Activated naive CD8-positive, alpha-beta T cell (primary cell): ENCODE measurements around the gene LIMA1.
"Not testable (repeated sequence)": the region's sequence is repeated elsewhere in the genome, so short reads cannot be mapped to it uniquely, and the experiment has no call there.

Experiments used
- H3K27ac Mint-ChIP-seq: one replicate; pipeline ENCODE4 v1.8.0; 2021; ENCODE audit warnings: mixed read lengths
- H3K27me3 Mint-ChIP-seq: one replicate; pipeline ENCODE4 v1.8.0; 2021; ENCODE audit warnings: mixed read lengths
- H3K36me3 Mint-ChIP-seq: one replicate; pipeline ENCODE4 v1.8.0; 2021; ENCODE audit warnings: mixed read lengths
- H3K4me1 Mint-ChIP-seq: one replicate; pipeline ENCODE4 v1.8.0; 2021; ENCODE audit warnings: low read depth, mixed read lengths
- H3K4me3 Mint-ChIP-seq: one replicate; pipeline ENCODE4 v1.8.0; 2021; ENCODE audit warnings: mild to moderate bottlenecking, mixed read lengths
- H3K9me3 Mint-ChIP-seq: one replicate; pipeline ENCODE4 v1.8.0; 2021; ENCODE audit warnings: low read depth, mixed read lengths

LIMA1 gene

DNA sequence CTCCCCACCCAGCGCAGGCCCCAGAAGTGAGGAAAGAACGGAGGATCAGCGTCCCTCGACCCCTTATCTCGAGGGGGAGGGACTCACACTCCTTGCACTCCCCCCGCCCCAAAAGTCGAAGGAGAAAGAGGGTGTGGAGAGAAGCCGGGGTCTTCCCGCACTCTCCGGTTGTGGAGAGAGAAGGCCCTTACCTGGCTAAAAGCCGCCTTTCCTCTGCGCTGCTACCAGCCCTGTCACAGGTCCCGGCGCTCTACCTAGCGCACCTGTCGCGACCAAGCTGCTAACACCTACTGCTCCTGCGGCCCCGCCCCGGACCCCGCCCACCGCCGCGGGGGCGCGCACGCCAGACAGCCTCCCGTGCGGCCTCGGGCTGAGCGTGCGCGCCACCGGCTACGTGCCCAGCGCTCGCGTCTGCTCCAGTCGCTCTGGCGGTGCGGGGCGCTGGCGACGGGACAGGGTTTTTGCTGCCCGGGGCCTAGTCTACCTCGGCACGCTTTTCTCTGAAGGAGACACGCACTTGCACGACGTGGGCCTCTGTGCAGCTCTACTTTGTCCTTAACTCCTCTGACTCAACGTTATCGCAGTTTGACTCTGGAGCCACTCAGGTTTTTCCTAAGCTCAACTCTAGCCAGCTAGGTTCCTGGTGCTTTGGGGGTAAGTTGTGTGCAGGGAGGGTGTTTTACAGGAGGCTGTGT, at the start of gene LIMA1:
Gene LIMA1 (minus strand): TSS at position 292 of the 695 bp plus-strand sequence. CDS start 34,769 bp downstream, outside the sequence.
- no peaks in the 10 kb centered on the region for H3K27me3 Mint-ChIP-seq
- peaks cover 3% of the 10 kb centered on the region for H3K36me3 Mint-ChIP-seq
- no peaks in the 10 kb centered on the region for H3K9me3 Mint-ChIP-seq
- peak within 1 kb of the TSS; percentile 90 for H3K4me3 Mint-ChIP-seq
- peaks cover 27% of the 10 kb centered on the region for H3K4me1 Mint-ChIP-seq
- H3K27ac Mint-ChIP-seq: peak within 1 kb of the TSS; percentile 92

- no peak overlapping the region for H3K27ac Mint-ChIP-seq
- no peak overlapping the region for H3K4me3 Mint-ChIP-seq
- no peaks in the 10 kb centered on the region for H3K4me1 Mint-ChIP-seq
- no peaks in the 10 kb centered on the region for H3K36me3 Mint-ChIP-seq
- no peaks in the 10 kb centered on the region for H3K9me3 Mint-ChIP-seq
- no peaks in the 10 kb centered on the region for H3K27me3 Mint-ChIP-seq
Observed at GRCh38 chr12:50331745-50332144, 48.4 kb upstream of the LIMA1 start.

DNA sequence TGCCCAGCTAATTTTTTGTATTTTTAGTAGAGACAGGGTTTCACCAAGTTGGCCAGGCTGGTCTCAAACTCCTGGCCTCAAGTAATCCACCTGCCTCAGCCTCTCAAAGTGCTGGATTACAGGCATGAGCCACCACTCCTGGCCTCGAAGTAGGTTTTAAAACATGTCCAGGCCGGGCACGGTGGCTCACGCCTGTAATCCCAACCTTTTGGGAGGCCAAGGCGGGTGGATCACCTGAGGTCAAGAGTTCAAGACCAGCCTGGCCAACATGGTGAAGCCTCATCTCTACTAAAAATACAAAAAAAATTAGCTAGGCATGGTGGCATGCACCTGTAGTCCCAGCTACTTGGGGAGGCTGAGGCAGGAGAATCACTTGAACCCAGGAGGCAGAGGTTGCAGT, 45.3 kb upstream of the LIMA1 start:
- H3K27me3 Mint-ChIP-seq, H3K9me3 Mint-ChIP-seq, H3K36me3 Mint-ChIP-seq, H3K27ac Mint-ChIP-seq, H3K4me3 Mint-ChIP-seq, H3K4me1 Mint-ChIP-seq: not testable (repeated sequence)

DNA sequence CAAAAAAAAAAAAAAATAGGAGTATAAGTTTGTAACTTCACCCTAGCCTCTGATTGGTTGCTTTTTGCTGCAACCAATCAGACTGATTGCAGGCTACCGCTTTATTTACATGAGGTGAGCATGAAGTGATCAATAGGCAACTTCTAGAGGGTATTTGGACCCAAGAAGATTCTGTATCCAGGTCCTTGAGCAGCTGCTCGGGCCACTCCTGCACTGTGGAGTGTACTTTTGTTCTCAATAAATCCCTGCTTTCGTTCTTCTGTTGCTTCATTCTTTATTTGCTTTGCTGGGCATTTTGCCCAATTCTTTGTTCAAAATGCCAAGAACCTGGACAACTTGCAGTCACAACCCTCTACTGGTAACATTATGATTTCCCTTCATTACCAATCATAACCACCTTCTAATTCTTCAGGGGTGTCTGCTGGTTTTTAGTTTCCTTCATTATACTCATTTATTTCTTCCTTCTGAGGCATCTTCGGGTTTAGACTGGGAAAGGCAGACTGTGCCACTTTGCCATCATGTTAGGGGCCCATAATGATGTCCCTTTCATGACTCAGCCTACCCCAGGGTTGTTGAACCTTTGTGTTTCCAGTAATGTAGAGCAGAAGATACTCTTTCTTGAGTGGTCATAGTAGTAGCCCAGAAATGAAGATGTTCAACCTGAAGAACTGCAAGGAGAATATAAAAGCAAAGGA, 43.4 kb upstream of the LIMA1 start:
- no peak overlapping the region for H3K27ac Mint-ChIP-seq
- H3K27me3 Mint-ChIP-seq: no peaks in the 10 kb centered on the region
- H3K9me3 Mint-ChIP-seq: no peaks in the 10 kb centered on the region
- H3K4me1 Mint-ChIP-seq: no peaks in the 10 kb centered on the region
- H3K4me3 Mint-ChIP-seq: no peak overlapping the region
- H3K36me3 Mint-ChIP-seq: peaks cover 3% of the 10 kb centered on the region

DNA sequence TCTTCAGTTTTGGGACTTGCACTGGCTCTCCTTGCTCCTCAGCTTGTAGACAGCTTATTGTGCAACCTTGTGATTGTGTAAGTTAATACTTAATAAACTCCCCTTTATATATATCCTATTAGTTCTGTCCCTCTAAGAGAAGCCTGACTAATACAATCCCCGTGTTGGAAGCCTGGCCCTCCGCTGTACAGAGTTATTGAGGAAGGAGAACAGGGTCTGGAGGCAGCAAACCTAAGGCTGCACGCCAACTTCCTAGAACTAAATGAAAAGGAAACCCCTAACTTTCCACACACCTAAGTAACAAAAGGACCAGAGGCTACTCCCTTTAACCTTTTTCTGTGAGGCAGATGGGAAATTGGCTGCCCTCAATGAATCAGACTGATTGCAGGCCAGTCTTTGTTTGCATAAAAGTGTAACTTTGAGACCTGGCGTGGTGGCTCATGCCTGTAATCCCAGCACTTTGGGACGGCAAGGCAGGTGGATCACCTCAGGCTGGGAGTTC, 42.6 kb upstream of the LIMA1 start:
- H3K4me1 Mint-ChIP-seq: no peaks in the 10 kb centered on the region
- H3K4me3 Mint-ChIP-seq: no peak overlapping the region
- peaks cover 3% of the 10 kb centered on the region for H3K36me3 Mint-ChIP-seq
- H3K9me3 Mint-ChIP-seq: no peaks in the 10 kb centered on the region
- no peak overlapping the region for H3K27ac Mint-ChIP-seq
- H3K27me3 Mint-ChIP-seq: no peaks in the 10 kb centered on the region

DNA sequence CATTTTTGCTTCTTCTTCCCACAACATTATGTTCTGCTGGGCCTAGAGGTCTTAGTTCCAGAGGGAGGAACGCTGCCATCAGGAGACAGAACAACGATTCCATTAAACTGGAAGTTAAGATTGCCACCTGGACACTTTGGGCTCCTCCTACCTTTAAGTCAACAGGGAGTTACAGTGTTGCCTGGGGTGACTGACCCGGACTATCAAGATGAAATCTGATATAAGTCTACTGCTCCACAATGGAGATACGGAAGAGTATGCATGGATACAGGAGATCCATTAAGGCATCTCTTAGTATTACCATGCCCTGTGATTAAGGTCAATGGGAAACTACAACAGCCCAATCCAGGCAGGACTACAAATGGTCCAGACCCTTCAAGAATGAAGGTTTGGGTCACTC, 41.5 kb upstream of the LIMA1 start:
- H3K4me1 Mint-ChIP-seq, H3K9me3 Mint-ChIP-seq, H3K36me3 Mint-ChIP-seq, H3K4me3 Mint-ChIP-seq, H3K27me3 Mint-ChIP-seq, H3K27ac Mint-ChIP-seq: not testable (repeated sequence)

- not testable (repeated sequence) for H3K27me3 Mint-ChIP-seq, H3K36me3 Mint-ChIP-seq, H3K9me3 Mint-ChIP-seq, H3K4me3 Mint-ChIP-seq, H3K4me1 Mint-ChIP-seq, H3K27ac Mint-ChIP-seq
Observed at GRCh38 chr12:50324077-50324476, 40.8 kb upstream of the LIMA1 start.

- Mint-ChIP-seq H3K9me3 (no peaks in the 10 kb centered on the region), H3K36me3 (peaks cover 3% of the 10 kb centered on the region), H3K4me1 (no peaks in the 10 kb centered on the region), H3K27ac (no peak overlapping the region), H3K27me3 (no peaks in the 10 kb centered on the region), H3K4me3 (no peak overlapping the region)
Observed at GRCh38 chr12:50322206-50322605, 38.9 kb upstream of the LIMA1 start.

DNA sequence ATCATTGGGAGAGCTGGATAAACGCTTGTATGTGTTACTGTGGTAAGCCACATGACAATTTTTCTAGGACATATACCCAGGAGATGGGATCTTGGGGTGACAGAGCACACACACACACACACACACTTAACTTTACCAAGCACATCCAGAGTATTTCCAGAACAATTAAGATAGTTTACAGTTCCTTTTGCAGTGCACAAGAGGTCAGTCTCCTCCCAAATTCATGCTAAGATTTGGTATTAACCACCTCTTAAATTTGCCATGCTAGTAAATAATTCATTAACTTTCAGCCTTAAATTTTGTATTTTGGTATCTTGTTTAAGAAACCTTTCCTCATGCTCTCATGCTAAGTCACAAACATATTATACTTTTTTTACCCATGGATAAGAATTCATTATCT, 33.9 kb upstream of the LIMA1 start:
- Mint-ChIP-seq H3K4me3 (no peak overlapping the region), H3K9me3 (no peaks in the 10 kb centered on the region), H3K27me3 (no peaks in the 10 kb centered on the region), H3K36me3 (no peaks in the 10 kb centered on the region), H3K4me1 (no peaks in the 10 kb centered on the region), H3K27ac (no peak overlapping the region)

- no peaks in the 10 kb centered on the region for H3K9me3 Mint-ChIP-seq
- H3K4me1 Mint-ChIP-seq: no peaks in the 10 kb centered on the region
- no peak overlapping the region for H3K4me3 Mint-ChIP-seq
- no peaks in the 10 kb centered on the region for H3K27me3 Mint-ChIP-seq
- H3K27ac Mint-ChIP-seq: no peak overlapping the region
- no peaks in the 10 kb centered on the region for H3K36me3 Mint-ChIP-seq
Observed at GRCh38 chr12:50315803-50316202, 32.5 kb upstream of the LIMA1 start.

GRCh38 chr12:50314636-50315312, 31.5 kb upstream of the LIMA1 start:
- no peaks in the 10 kb centered on the region for H3K27me3 Mint-ChIP-seq
- H3K9me3 Mint-ChIP-seq: no peaks in the 10 kb centered on the region
- H3K27ac Mint-ChIP-seq: no peak overlapping the region
- H3K4me3 Mint-ChIP-seq: no peak overlapping the region
- H3K4me1 Mint-ChIP-seq: no peaks in the 10 kb centered on the region
- peaks cover 2% of the 10 kb centered on the region for H3K36me3 Mint-ChIP-seq

- H3K4me3 Mint-ChIP-seq, H3K27me3 Mint-ChIP-seq, H3K4me1 Mint-ChIP-seq, H3K9me3 Mint-ChIP-seq, H3K27ac Mint-ChIP-seq, H3K36me3 Mint-ChIP-seq: not testable (repeated sequence)
Observed at GRCh38 chr12:50313971-50314370, 30.7 kb upstream of the LIMA1 start.

- Mint-ChIP-seq H3K9me3 (no peaks in the 10 kb centered on the region), H3K27me3 (no peaks in the 10 kb centered on the region), H3K4me3 (no peak overlapping the region), H3K27ac (no peak overlapping the region), H3K4me1 (no peaks in the 10 kb centered on the region), H3K36me3 (peaks cover 2% of the 10 kb centered on the region)
Observed at GRCh38 chr12:50313256-50313931, 30.1 kb upstream of the LIMA1 start.

DNA sequence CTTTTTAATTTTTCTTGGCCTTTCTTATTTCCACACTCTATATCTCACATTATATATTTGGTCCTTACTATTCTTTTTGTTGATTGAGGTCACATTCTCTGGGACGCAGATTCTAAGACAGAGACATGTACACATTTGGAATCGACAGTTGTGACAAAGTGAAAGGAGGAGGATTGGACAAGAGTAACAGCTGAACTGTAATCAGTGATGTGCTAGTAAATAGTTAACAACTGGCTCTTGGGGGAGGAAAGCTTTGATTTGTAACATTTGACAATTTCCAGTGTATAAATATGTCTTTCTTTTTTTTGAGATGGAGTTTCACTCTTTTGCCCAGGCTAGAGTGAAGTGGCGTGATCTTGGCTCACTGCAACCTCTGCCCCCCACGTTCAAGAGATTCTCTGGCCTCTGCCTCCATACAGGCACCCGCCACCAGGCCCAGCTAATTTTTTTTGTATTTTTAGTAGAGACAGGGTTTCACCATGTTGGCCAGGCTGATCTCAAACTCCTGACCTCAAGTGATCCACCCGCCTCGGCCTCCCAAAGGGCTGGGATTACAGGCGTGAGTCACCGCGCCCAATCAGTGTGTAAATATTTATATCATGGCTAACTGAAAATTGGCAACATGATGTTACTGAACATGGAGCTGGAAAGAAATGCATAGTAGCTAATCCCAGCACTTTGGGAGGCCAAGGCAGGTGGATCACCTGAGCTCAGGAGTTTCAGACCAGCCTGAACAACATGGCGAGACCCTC, 28.7 kb upstream of the LIMA1 start:
- not testable (repeated sequence) for H3K4me3 Mint-ChIP-seq, H3K27ac Mint-ChIP-seq, H3K27me3 Mint-ChIP-seq, H3K36me3 Mint-ChIP-seq, H3K4me1 Mint-ChIP-seq, H3K9me3 Mint-ChIP-seq
